Activated gamma-delta T cell treated with anti-CD3 and anti-CD28 coated beads, Interleukin-2, amount 50 U/mL, for 16 hours (primary cell): ENCODE measurements around the gene JUND.

Experiments used
- DNase-seq: peaks from one replicate; pipeline ENCODE4 v3.0.0-alpha.2; 2020; ENCODE audit warnings: low read depth

The JUND gene

DNA sequence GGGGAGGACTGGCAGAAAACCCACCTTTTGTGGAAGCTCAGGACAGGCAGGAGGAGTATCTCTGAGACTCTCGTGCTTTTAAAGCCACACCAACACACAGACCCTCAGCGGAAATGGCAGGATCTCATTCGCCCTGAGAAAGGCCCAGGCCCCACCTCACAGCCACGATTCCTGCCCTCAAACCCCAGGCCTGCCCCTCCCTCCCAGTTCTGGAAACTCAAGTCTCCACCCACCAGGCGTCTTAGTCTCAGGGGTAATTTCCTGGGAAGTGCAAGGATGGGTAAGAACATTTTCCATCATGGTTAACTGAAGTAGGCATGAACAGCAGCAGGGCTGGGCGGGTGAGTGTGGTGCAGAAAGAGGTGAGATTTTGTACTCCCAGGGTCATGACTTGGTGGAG, 47.2 kb downstream of the JUND start:
- no peak for DNase-seq

DNA sequence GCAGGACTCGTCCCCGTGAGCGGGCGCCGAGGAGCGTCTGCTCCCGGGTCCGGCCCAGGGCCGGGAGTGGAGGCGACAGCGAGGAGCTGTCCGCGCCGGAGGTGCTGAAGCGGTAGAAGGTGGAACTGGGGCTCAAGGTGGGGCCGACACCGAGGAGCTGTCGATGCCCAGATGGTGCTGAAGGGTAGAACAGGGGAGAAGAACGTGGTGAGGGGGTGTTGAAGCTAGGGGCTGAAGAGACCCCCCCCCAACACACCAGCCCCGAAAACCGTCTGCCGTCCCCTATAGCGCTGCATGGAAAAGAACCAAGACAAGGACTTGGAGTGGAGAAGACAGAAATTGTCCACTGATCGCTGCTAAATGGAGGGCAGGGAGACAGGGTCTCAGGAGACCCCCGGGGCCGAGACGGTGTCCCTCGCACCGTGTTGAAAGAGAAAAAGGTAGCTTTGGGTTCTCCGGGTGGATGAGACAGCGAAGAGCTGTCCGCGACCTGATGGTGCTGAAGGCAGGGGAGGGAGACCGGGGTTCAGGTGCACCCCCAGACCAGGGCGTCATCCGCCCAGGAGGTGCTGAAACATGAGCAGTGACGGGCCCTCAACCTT, 48.1 kb downstream of the JUND start:
- peak; percentile 14 for DNase-seq

DNA sequence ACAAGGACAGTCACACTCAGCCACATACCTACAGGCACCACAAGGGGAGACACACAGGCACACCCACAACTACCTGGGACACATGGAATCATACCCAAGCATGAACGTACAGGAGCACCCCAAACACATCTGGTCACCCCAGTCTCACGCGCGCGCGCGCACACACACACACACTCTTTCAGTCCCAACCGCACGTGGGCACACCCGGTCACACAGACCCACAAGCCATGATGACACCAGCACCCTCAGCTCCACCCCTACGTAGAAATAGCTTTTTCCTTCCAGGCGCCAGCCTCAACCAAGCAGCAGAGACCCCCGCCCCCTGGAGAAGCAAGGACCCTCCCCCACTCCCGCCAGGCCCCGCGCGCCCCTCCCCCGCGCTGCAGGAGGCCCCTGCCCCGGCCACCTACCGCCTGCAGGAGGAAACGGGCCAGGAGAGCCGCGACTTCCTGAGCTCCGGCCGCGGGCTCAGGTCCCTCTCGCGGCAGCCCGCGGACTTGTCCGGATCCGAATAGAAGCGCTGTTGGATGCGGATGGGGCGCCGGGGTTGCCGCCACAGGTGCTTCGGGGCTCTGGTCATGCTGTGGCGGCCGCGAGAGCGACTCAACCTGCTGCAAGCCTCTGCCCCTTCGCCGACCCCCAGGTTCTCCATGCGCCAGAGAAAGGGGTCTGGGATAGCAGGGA, 48.7 kb downstream of the JUND start:
- no peak for DNase-seq

DNA sequence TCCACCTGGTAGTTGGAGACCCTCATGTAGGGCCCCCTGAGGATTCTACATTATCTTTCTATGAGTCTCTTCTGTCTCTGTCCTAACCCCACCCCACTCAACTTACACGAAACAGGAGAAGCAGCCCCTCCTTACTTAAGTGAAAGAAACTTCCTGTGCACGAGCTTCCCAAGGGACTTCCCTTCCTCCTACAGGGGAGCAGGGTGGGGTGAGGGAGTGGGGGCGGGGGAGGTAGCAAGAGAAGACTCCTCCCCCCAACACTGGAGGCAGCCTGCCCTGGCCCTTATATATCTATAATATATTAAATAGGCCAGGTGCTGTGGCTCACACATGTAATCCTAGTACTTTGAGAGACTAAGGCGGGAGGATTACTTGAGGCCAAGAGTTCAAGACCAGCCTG, 49.6 kb downstream of the JUND start:
- DNase-seq, result no peak

DNA sequence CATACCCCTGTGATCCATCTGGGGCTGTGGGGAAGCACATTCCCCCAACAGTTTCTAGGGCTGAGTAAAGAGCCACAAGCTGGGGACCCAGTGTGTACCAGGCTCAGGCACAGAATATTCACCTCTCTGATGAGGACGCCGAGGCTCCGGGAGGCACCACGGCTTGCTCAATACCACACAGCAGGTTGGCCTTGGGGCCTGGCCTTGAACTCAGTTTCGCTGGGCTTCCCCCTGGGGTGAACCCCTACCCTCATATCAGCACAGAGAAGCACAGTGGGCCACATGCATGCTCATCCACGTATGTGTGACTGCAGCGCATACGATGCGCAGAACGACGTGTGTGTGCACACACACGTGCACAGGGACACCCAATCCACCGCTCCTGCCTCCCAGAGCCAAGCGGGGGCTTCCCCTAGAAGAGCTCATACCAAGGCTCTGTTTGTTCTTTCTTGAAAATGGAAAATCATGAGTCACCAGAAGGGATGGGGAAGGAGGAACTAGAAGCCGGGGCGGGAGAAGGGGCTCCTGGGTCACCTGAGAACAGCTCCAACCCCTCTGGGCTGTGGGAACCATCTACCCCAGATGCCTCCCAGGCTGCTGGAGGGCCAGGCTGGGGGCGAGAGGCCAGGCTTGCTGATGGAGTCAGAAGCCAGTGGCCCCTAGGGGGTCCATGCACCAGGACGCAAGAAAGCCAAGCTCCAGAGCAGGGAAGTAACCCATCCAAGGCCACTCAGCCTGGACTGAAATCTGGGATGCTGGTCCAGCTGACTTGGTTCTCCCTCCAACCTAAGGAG, 50.3 kb downstream of the JUND start:
- DNase-seq, result no peak

DNA sequence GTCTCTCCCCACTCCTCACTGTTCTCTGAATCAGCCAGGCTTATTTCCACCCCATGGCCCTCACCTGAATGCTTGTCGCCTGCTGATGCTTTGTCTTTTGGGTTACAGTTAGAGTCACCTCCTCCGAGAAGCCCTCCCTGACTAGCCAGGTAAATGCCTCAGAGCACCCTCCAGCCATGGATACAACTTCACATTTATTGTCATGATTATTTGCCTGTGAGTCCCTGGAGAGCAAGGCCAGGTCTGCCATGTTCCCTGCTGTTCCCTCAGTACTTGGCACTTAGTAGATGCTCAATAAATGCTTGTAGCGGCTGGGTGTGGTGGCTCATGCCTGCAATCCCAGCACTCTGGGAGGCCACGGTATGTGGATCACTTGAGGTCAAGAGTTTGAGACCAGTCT, 51.5 kb downstream of the JUND start:
- DNase-seq, result no peak
